Measurements from ENCODE around the gene SCAMP2.

Gene SCAMP2

GRCh38 chr15:74842581-74843444, 30.4 kb downstream of the SCAMP2 start, which contains the start of gene ULK3:
Gene ULK3, minus strand, starts transcription at chr15:74843156. Its CDS starts 51 bp downstream, at chr15:74843105.
- DNase-seq (peak; percentile 90), ATAC-seq (ENCODE audit: insufficient read depth, low read depth) (peak; percentile 91)
- Histone ChIP-seq H3K27me3 (ENCODE audit: insufficient read depth, low read length, poor library complexity) (no peaks in the 10 kb centered on the region), H3K36me3 (ENCODE audit: insufficient read depth, low read length) (peaks cover 52% of the 10 kb centered on the region), H3K4me3 (ENCODE audit: low read depth in 1 of 2, low read length in 2 of 2) (peak within 1 kb of the TSS; percentile 30 to 69; a peak in 3 of 4 replicates), H3K9ac (ENCODE audit: low read depth, low read length) (peak within 1 kb of the TSS; percentile 91), H4K20me1 (ENCODE audit: insufficient read depth, low read length) (peaks cover 3% of the 10 kb centered on the region; the same call in 1 of the 2 replicates), H2AFZ (ENCODE audit: low read depth, low read length) (peak within 1 kb of the TSS; percentile 78), H3K9me3 (ENCODE audit: insufficient read depth, low read length, severe bottlenecking) (no peaks in the 10 kb centered on the region), H3K4me2 (ENCODE audit: insufficient read depth, low read length) (peak within 1 kb of the TSS; percentile 69), H3K4me1 (ENCODE audit: insufficient read depth, low read length) (peaks cover 36% of the 10 kb centered on the region), H3K27ac (ENCODE audit: low read length) (peak within 1 kb of the TSS; percentile 86), H3K79me2 (ENCODE audit: insufficient read depth, low read length) (peaks cover 15% of the 10 kb centered on the region)
- TF ChIP-seq, protein P1, sequence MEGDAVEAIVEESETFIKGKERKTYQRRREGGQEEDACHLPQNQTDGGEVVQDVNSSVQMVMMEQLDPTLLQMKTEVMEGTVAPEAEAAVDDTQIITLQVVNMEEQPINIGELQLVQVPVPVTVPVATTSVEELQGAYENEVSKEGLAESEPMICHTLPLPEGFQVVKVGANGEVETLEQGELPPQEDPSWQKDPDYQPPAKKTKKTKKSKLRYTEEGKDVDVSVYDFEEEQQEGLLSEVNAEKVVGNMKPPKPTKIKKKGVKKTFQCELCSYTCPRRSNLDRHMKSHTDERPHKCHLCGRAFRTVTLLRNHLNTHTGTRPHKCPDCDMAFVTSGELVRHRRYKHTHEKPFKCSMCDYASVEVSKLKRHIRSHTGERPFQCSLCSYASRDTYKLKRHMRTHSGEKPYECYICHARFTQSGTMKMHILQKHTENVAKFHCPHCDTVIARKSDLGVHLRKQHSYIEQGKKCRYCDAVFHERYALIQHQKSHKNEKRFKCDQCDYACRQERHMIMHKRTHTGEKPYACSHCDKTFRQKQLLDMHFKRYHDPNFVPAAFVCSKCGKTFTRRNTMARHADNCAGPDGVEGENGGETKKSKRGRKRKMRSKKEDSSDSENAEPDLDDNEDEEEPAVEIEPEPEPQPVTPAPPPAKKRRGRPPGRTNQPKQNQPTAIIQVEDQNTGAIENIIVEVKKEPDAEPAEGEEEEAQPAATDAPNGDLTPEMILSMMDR (IDR thresholded peaks at IDR 0.05; ENCODE audit: borderline replicate concordance, extremely low read depth, low read length, poor library complexity, severe bottlenecking), result peak; percentile 67
- TF ChIP-seq EZH2 (IDR thresholded peaks at IDR 0.05; ENCODE audit: borderline replicate concordance, low read depth, low read length, severe bottlenecking), result no peak

- Histone ChIP-seq H3K4me2 (ENCODE audit: insufficient read depth, low read length) (peak overlapping the region; percentile 69), H2AFZ (ENCODE audit: low read depth, low read length) (peak overlapping the region; percentile 71; the same call in 1 of the 2 replicates), H3K27ac (ENCODE audit: low read length) (no peak overlapping the region; the same call in 1 of the 2 replicates), H3K36me3 (ENCODE audit: insufficient read depth, low read length) (peaks cover 43% of the 10 kb centered on the region), H3K4me3 (ENCODE audit: low read depth in 1 of 2, low read length in 2 of 2) (peak overlapping the region; percentile 30 to 69; a peak in 3 of 4 replicates), H3K4me1 (ENCODE audit: insufficient read depth, low read length) (peaks cover 36% of the 10 kb centered on the region), H3K9me3 (ENCODE audit: insufficient read depth, low read length, severe bottlenecking) (no peaks in the 10 kb centered on the region), H3K79me2 (ENCODE audit: insufficient read depth, low read length) (peaks cover 15% of the 10 kb centered on the region), H4K20me1 (ENCODE audit: insufficient read depth, low read length) (peaks cover 3% of the 10 kb centered on the region; the same call in 1 of the 2 replicates), H3K27me3 (ENCODE audit: insufficient read depth, low read length, poor library complexity) (no peaks in the 10 kb centered on the region), H3K9ac (ENCODE audit: low read depth, low read length) (peak overlapping the region; percentile 91)
- no peak for TF ChIP-seq EZH2 (IDR thresholded peaks at IDR 0.05; ENCODE audit: borderline replicate concordance, low read depth, low read length, severe bottlenecking)
- TF ChIP-seq, protein P1 (IDR thresholded peaks at IDR 0.05; ENCODE audit: borderline replicate concordance, extremely low read depth, low read length, poor library complexity, severe bottlenecking), result no peak
- no peak for DNase-seq
- no peak for ATAC-seq (ENCODE audit: insufficient read depth, low read depth)
These were observed 31.2 kb downstream of the SCAMP2 start for GRCh38 chr15:74841891-74842373.

- Histone ChIP-seq H3K4me1 (ENCODE audit: insufficient read depth, low read length) (peaks cover 36% of the 10 kb centered on the region), H3K4me3 (ENCODE audit: low read depth in 1 of 2, low read length in 2 of 2) (peak overlapping the region in 1 of 2 experiments; percentile 69; a peak in 1 of 4 replicates), H2AFZ (ENCODE audit: low read depth, low read length) (no peak overlapping the region), H3K27ac (ENCODE audit: low read length) (no peak overlapping the region; the same call in 1 of the 2 replicates), H3K9ac (ENCODE audit: low read depth, low read length) (peak overlapping the region; percentile 91), H3K36me3 (ENCODE audit: insufficient read depth, low read length) (peaks cover 49% of the 10 kb centered on the region), H3K4me2 (ENCODE audit: insufficient read depth, low read length) (peak overlapping the region; percentile 69), H3K9me3 (ENCODE audit: insufficient read depth, low read length, severe bottlenecking) (no peaks in the 10 kb centered on the region), H3K27me3 (ENCODE audit: insufficient read depth, low read length, poor library complexity) (no peaks in the 10 kb centered on the region), H3K79me2 (ENCODE audit: insufficient read depth, low read length) (peaks cover 15% of the 10 kb centered on the region), H4K20me1 (ENCODE audit: insufficient read depth, low read length) (peaks cover 3% of the 10 kb centered on the region; the same call in 1 of the 2 replicates)
- no peak for DNase-seq
- TF ChIP-seq, protein P1 (IDR thresholded peaks at IDR 0.05; ENCODE audit: borderline replicate concordance, extremely low read depth, low read length, poor library complexity, severe bottlenecking), result no peak
- TF ChIP-seq EZH2 (IDR thresholded peaks at IDR 0.05; ENCODE audit: borderline replicate concordance, low read depth, low read length, severe bottlenecking), result no peak
- no peak for ATAC-seq (ENCODE audit: insufficient read depth, low read depth)
These were observed 32.1 kb downstream of the SCAMP2 start for GRCh38 chr15:74840851-74841775.

All from DND-41 (cell line).